Keratinocyte (primary cell): ENCODE measurements around the gene DYTN. TPM values are rescaled to one million over a fixed set of nuclear protein-coding genes. Genes with fewer than 3 reads are reported as not detected.

ENCODE experiments used
- DNase-seq: peaks from one replicate; pipeline ENCODE4 v3.0.0-alpha.2; 2011; ENCODE audit warnings: low read depth, missing footprints, low spot score
- FAIRE-seq: peaks from 2 replicates; lab custom pipeline; 2011; peaks lifted over from hg19 to GRCh38; lab: Jason Lieb, UNC
- H2AFZ ChIP-seq: 2 replicates; pipeline ENCODE4 v1.6.0; 2012; ENCODE audit warnings: low read length, control low read depth, inconsistent platforms; ENCODE audit not compliant: control insufficient read depth
- H3K27ac ChIP-seq: 2 replicates; pipeline ENCODE4 v1.5.1; 2011; ENCODE audit warnings: low read length; ENCODE audit not compliant: control insufficient read depth, insufficient read depth
- H3K27me3 ChIP-seq: 3 replicates; pipeline ENCODE4 v1.6.0; 2011; ENCODE audit warnings: low read length; ENCODE audit not compliant: control insufficient read depth, insufficient read depth; ENCODE audit errors: extremely low read depth
- H3K36me3 ChIP-seq, 2 experiments: 2 replicates in 1 of 2; 3 replicates in 1 of 2; pipeline ENCODE4 v1.5.1; 2011; ENCODE audit warnings: low read length in 2 of 2, mild to moderate bottlenecking in 1 of 2; ENCODE audit not compliant: control insufficient read depth in 2 of 2, insufficient read depth in 2 of 2; ENCODE audit errors: extremely low read depth in 1 of 2
- H3K4me1 ChIP-seq: 3 replicates; pipeline ENCODE4 v1.5.1; 2011; ENCODE audit warnings: low read length; ENCODE audit not compliant: control insufficient read depth, insufficient read depth; ENCODE audit errors: extremely low read depth
- H3K4me2 ChIP-seq: 3 replicates; pipeline ENCODE4 v1.6.0; 2011; ENCODE audit warnings: low read depth, low read length; ENCODE audit not compliant: control insufficient read depth, insufficient read depth; ENCODE audit errors: extremely low read depth
- H3K4me3 ChIP-seq, 3 experiments: fragments of 200-600 bp in 1 of 3; sonication (generic) in 1 of 3; 2 replicates in 2 of 3; 3 replicates in 1 of 3; pipeline ENCODE4 v1.5.1; 2011 to 2016; ENCODE audit warnings: low read length in 3 of 3, mild to moderate bottlenecking in 3 of 3, control low read depth in 2 of 3, inconsistent platforms in 1 of 3, low read depth in 1 of 3, mixed read lengths in 1 of 3, mixed run types in 1 of 3, moderate library complexity in 1 of 3; ENCODE audit not compliant: control insufficient read depth in 2 of 3, insufficient read depth in 2 of 3; ENCODE audit errors: extremely low read depth in 1 of 3
- H3K79me2 ChIP-seq: 2 replicates; pipeline ENCODE4 v1.6.0; 2012; ENCODE audit warnings: low read length; ENCODE audit not compliant: control insufficient read depth, insufficient read depth
- H3K9ac ChIP-seq: 3 replicates; pipeline ENCODE4 v1.6.0; 2011; ENCODE audit warnings: low read length; ENCODE audit not compliant: control insufficient read depth, insufficient read depth; ENCODE audit errors: extremely low read depth
- H3K9me1 ChIP-seq: 3 replicates; pipeline ENCODE4 v1.6.0; 2011; ENCODE audit warnings: low read length; ENCODE audit not compliant: control insufficient read depth, insufficient read depth; ENCODE audit errors: extremely low read depth
- H3K9me3 ChIP-seq: 2 replicates; pipeline ENCODE4 v1.5.1; 2012; ENCODE audit warnings: low read depth, low read length; ENCODE audit not compliant: control insufficient read depth
- H4K20me1 ChIP-seq: 3 replicates; pipeline ENCODE4 v1.6.0; 2011; ENCODE audit warnings: low read length; ENCODE audit not compliant: control insufficient read depth, insufficient read depth; ENCODE audit errors: extremely low read depth
- CTCF ChIP-seq, 3 experiments: IDR thresholded peaks in 1 of 3; conservative IDR thresholded peaks in 1 of 3; optimal IDR thresholded peaks in 1 of 3; 2 replicates in 2 of 3; 3 replicates in 1 of 3; pipeline versions ENCODE3 to v1.5.1; 2011; ENCODE audit warnings: low read length in 3 of 3, mild to moderate bottlenecking in 3 of 3, moderate library complexity in 2 of 3, control low read depth in 1 of 3, inconsistent platforms in 1 of 3; ENCODE audit not compliant: insufficient read depth in 2 of 3; ENCODE audit errors: extremely low read depth in 1 of 3
- EZH2 ChIP-seq: IDR thresholded peaks from one replicate; pipeline ENCODE4 v1.6.1; 2012; ENCODE audit warnings: inconsistent platforms, mild to moderate bottlenecking, low read length, moderate library complexity
- dilution Hi-C: fragments of 300-500 bp; cut with MboI; formaldehyde crosslinking; loops from one replicate; pipeline ENCODE4 v1.7.0; 2020; ENCODE audit warnings: low sequenced_read_pairs; ENCODE audit not compliant: extremely low pct_ligation_motif_present
- polyA plus RNA-seq, 5 experiments: library from polyadenylated mRNA; depleted of rRNA in 3 of 5; stranded (reverse) in 3 of 5; stranded (forward) in 1 of 5; unstranded in 1 of 5; fragments of >200 nt; gene quantifications; 1 replicate in 1 of 5; 2 replicates in 3 of 5; 3 replicates in 1 of 5; pipeline versions ENCODE4 v1.2.1 to v1.2.3, GENCODE V29; 2011 to 2012; ENCODE audit warnings: missing spikeins in 2 of 5, low read depth in 1 of 5, low replicate concordance in 1 of 5

DYTN gene
- polyA plus RNA-seq, 1 donor (not counting 4 experiments of a cell fraction or from before 2014, with no cell fraction given): not detected

GRCh38 chr2:206639636-206640035, 78.6 kb downstream of the DYTN start:
- TF ChIP-seq CTCF (optimal IDR thresholded peaks at IDR 0.05 in 1 of 3, IDR thresholded peaks at IDR 0.05 in 1 of 3, conservative IDR thresholded peaks at IDR 0.05 in 1 of 3; ENCODE audit: extremely low read depth in 1 of 3, insufficient read depth in 2 of 3, low read length in 3 of 3) (no peak), EZH2 (no peak)
- Histone ChIP-seq H3K4me3 (no peak overlapping the region), H3K9me1 (no peaks in the 10 kb centered on the region), H3K27ac (no peak overlapping the region), H2AFZ (no peak overlapping the region), H3K4me1 (no peaks in the 10 kb centered on the region), H3K9me3 (no peaks in the 10 kb centered on the region), H3K27me3 (peaks cover 17% of the 10 kb centered on the region), H3K79me2 (no peaks in the 10 kb centered on the region), H4K20me1 (no peaks in the 10 kb centered on the region), H3K4me2 (no peak overlapping the region), H3K9ac (no peak overlapping the region), H3K36me3 (no peaks in the 10 kb centered on the region)
- dilution Hi-C loops: no loop called here
- FAIRE-seq (no peak), DNase-seq (no peak)

GRCh38 chr2:206635015-206635414, 83.2 kb downstream of the DYTN start:
- Histone ChIP-seq H4K20me1 (no peaks in the 10 kb centered on the region), H3K4me1 (no peaks in the 10 kb centered on the region), H3K36me3 (no peaks in the 10 kb centered on the region), H3K27me3 (no peaks in the 10 kb centered on the region), H3K4me2 (no peak overlapping the region), H3K9me3 (no peaks in the 10 kb centered on the region), H3K27ac (no peak overlapping the region), H3K9me1 (no peaks in the 10 kb centered on the region), H3K79me2 (no peaks in the 10 kb centered on the region), H3K9ac (no peak overlapping the region), H3K4me3 (no peak overlapping the region), H2AFZ (no peak overlapping the region)
- TF ChIP-seq EZH2: no peak
- no peak for TF ChIP-seq CTCF (optimal IDR thresholded peaks at IDR 0.05 in 1 of 3, IDR thresholded peaks at IDR 0.05 in 1 of 3, conservative IDR thresholded peaks at IDR 0.05 in 1 of 3; ENCODE audit: extremely low read depth in 1 of 3, insufficient read depth in 2 of 3, low read length in 3 of 3)
- DNase-seq (no peak), FAIRE-seq (no peak)
- dilution Hi-C loops: no loop called here
